PFSK-1 (cell line): Measurements from ENCODE around the gene DENND2D.

Experiments
- FOXP2 ChIP-seq: optimal IDR thresholded peaks from 2 replicates; pipeline ENCODE3; 2011; ENCODE audit warnings: borderline replicate concordance, control low read depth, inconsistent platforms; ENCODE audit not compliant: insufficient read depth; ENCODE audit errors: extremely low read length, extremely low read depth
- POLR2AphosphoS5 ChIP-seq: IDR thresholded peaks from 2 replicates; pipeline ENCODE4 v1.6.1; 2012; ENCODE audit warnings: low read depth, mild to moderate bottlenecking, control low read depth, low read length, moderate library complexity
- REST ChIP-seq, 2 experiments: IDR thresholded peaks; 2 replicates each; pipeline versions ENCODE4 v1.6.1 to v1.8.0; 2011 to 2012; ENCODE audit warnings: low read depth in 2 of 2, low read length in 2 of 2, control low read depth in 1 of 2, inconsistent platforms in 1 of 2, mild to moderate bottlenecking in 1 of 2, moderate library complexity in 1 of 2; ENCODE audit not compliant: insufficient read depth in 1 of 2
- SIN3A ChIP-seq: IDR thresholded peaks from 2 replicates; pipeline ENCODE4 v1.6.1; 2012; ENCODE audit warnings: mild to moderate bottlenecking, low read length, moderate library complexity, borderline replicate concordance; ENCODE audit not compliant: insufficient read depth
- TAF1 ChIP-seq: IDR thresholded peaks from 2 replicates; pipeline ENCODE4 v1.6.1; 2012; ENCODE audit warnings: low read length, control low read depth, borderline replicate concordance; ENCODE audit not compliant: insufficient read depth

The DENND2D gene

GRCh38 chr1:111191496-111191895, 8.9 kb downstream of the DENND2D start:
- no peak for TF ChIP-seq SIN3A
- no peak for TF ChIP-seq TAF1
- no peak for TF ChIP-seq REST (IDR thresholded peaks at IDR 0.05; ENCODE audit: insufficient read depth in 1 of 2, low read depth in 2 of 2, low read length in 2 of 2)
- TF ChIP-seq FOXP2 = no peak
- TF ChIP-seq POLR2AphosphoS5 = no peak

GRCh38 chr1:111190931-111191451, 9.5 kb downstream of the DENND2D start:
- TF ChIP-seq POLR2AphosphoS5 (no peak), SIN3A (no peak)

- TF ChIP-seq REST (IDR thresholded peaks at IDR 0.05; ENCODE audit: insufficient read depth in 1 of 2, low read depth in 2 of 2, low read length in 2 of 2) = no peak
- TF ChIP-seq FOXP2 = no peak
- TF ChIP-seq POLR2AphosphoS5 = no peak
- TF ChIP-seq SIN3A = no peak
- TF ChIP-seq TAF1 = no peak
Observed at GRCh38 chr1:111184663-111185062, 15.8 kb downstream of the DENND2D start.

GRCh38 chr1:111183308-111184069, 17.0 kb downstream of the DENND2D start:
- TF ChIP-seq FOXP2 = no peak
- no peak for TF ChIP-seq SIN3A
- TF ChIP-seq TAF1 = no peak
- no peak for TF ChIP-seq REST (IDR thresholded peaks at IDR 0.05; ENCODE audit: insufficient read depth in 1 of 2, low read depth in 2 of 2, low read length in 2 of 2)
- no peak for TF ChIP-seq POLR2AphosphoS5

- TF ChIP-seq TAF1 = no peak
- no peak for TF ChIP-seq FOXP2
- no peak for TF ChIP-seq POLR2AphosphoS5
Observed at GRCh38 chr1:111182052-111182451, 18.4 kb downstream of the DENND2D start.

GRCh38 chr1:111179968-111180533, 20.4 kb downstream of the DENND2D start:
- TF ChIP-seq FOXP2 (no peak), SIN3A (no peak), REST (IDR thresholded peaks at IDR 0.05; ENCODE audit: insufficient read depth in 1 of 2, low read depth in 2 of 2, low read length in 2 of 2) (no peak), TAF1 (no peak), POLR2AphosphoS5 (no peak)
